ENCODE results near the gene FGGY.
"Not testable (repeated sequence)": the region's sequence is repeated elsewhere in the genome, so short reads cannot be mapped to it uniquely, and the experiment has no call there.

FGGY gene

GRCh38 chr1:59432531-59433439 is 135.9 kb downstream of the FGGY start:
- no peak for DNase-seq (ENCODE audit: extremely low read depth in 1 of 2, low read depth in 1 of 2)

DNA sequence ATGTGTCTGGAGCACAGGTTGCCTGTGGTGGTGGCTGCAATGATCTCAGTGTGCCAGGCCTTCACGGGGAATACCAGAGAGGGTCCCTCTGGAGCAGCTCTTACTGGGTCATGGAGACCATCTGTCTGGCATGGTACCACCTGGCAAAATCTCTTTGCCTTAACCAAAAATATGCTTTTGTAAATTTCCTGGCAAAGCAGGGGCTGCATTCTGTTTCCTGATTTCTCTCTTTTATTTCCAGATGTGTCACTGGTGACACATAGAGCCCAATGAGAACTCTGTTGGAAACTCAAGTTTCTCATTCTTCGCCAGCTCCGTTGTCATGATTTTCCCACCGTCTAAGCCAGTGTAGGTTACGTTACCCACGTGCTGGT is 136.5 kb downstream of the FGGY start:
- DNase-seq (ENCODE audit: extremely low read depth in 1 of 2, low read depth in 1 of 2) = no peak

DNA sequence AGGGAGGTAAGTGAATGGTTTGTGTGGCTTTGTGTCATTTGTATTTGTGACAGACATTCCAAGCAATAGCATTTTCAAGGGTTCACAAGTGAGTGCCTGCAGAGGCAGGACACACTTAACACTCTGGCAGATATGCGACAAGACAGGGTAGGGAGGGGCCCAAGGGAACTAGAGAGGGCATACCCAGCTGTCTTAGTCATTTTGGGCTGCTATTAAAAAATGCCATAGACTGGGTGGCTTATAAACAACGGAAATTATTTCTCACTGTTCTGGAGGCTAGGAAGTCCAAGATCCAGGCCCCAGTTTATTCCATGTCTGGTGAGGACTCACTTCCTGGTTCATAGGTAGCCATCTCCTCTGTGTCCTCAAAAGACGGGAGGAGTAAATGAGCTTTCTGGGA is 137.4 kb downstream of the FGGY start:
- DNase-seq (ENCODE audit: extremely low read depth in 1 of 2, low read depth in 1 of 2) = no peak

DNA sequence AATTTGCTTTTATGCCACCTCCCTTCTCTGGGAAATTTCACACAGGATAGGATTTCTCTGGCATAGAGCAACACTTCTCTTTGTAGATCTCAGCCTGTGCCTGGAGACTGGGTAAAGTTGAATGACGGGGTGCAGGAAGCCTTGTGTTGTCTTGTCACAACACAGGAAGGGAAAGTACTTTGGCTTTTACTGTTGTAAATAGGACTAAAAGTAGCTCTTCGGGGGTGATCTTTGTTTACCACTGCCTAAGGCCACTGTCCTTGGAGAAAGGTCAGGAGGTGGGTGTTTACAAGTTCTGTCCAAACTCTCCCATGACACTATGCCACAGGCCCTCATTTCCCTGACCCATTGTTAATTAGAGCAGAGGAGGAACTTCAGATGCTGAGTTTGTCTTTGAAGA is 139.7 kb downstream of the FGGY start:
- no peak for DNase-seq (ENCODE audit: extremely low read depth in 1 of 2, low read depth in 1 of 2)

DNA sequence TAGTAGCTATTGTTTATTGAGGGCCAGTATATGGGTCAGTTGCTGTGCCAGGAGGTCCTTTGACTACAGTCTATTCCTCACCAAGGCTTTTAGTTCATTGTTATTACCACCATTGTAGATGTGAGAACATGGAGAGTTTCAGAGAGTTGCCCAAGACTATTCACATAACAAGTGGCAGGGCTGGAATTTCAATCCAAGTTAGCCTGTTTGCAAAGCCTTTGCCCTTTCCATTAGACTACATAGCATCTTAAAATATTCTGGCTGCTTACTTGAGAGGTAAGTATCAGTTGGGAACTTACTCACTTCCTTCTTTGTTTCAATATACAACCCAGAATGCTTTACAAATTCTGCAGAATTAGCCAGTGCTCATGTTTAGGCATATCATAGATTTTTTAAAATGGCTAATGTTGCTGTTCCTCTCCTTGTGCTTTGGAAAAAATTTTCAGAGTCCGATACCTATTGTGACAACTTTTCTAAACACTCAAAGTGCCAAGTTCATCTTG is 141.2 kb downstream of the FGGY start:
- DNase-seq (ENCODE audit: extremely low read depth in 1 of 2, low read depth in 1 of 2) = no peak

DNA sequence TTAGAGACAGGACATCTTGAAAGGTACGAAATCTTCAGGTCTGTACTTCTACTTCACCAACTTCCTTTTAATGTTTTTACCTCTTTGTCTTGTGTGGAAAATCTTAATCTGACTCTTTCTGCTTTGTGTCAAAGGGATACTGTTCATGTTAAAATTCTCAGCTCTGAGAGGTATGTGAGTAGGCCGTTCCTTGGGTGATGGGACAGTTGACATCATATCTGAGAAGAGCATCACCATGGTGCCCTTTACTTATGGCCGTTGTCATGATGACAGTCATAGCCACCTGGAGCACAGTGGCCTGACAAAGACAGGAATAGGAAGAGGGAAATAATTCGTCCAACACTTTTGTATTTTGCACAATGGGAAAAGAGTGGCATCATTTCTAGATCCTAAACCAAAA is 145.6 kb downstream of the FGGY start:
- DNase-seq (ENCODE audit: extremely low read depth in 1 of 2, low read depth in 1 of 2) = no peak

DNA sequence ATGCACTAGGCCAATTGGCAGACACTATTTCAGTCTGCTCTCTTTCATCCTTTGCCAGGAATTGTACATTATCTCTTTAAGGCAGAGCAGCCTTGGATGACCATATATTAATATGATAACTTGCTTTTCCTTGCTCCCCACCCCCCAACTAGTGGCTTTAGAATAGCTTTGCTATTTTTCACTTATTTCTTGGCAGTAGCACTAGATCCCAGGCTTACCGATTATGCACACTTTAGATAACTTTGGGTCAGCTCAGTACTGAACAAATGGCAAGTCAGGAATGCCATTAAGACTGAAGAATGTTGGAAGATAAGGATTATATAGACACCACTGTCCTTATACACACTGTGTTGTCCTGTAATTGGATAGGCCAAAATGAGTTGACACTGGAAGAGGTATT is 146.4 kb downstream of the FGGY start:
- no peak for DNase-seq (ENCODE audit: extremely low read depth in 1 of 2, low read depth in 1 of 2)

GRCh38 chr1:59444520-59444919 is 147.6 kb downstream of the FGGY start:
- DNase-seq (ENCODE audit: extremely low read depth in 1 of 2, low read depth in 1 of 2) = no peak

- no peak for DNase-seq (ENCODE audit: extremely low read depth in 1 of 2, low read depth in 1 of 2)
Observed at GRCh38 chr1:59445040-59445439, 148.1 kb downstream of the FGGY start.

DNA sequence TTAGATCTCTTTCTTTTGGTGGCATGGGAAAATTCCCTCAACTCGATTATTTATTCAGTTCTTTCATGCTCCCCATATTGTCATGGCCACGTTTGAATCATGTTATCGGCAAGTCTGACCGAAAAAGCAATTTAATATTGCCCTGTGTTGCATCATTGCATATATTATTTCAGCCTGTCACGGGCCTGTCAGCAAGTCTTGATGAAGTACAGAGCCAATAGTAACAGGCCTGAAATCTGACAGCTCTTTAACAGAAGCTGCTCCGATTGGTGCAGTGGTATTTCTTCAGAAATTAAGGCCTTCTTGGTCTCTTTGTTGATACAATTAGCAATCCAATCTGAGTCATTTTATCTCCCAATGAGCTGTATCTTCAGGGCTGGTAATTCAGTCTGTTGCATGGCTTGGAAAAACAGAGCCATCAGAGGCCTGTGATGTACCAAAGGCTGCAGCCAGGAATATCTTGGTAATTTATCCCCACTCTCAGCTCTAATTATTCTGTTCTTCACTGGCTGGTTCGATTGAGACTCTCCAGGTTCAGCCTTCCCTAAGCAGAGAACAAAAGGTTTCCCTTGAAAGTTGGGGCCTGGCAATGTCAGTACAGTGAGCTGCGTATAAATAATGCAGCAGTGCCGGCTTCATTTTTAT is 149.5 kb downstream of the FGGY start:
- no peak for DNase-seq (ENCODE audit: extremely low read depth in 1 of 2, low read depth in 1 of 2)

DNA sequence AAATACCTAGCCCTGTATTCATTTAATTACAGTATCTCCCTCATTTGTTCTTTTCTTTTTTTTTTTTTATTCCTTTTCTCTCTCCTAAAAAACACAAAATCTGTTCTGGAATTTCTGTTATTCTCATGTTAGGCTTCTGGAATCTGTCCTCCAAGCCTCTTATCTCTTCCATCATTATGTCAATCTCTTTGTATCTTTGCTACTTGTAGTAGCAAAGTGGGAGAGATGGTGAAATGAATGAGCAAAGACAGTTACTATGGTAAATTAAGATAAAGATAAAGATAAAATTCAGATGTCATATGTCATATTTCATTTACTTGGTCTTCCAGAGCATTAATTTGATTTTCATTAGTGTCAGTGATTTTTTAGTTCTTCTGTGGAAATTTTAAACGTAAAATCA is 155.1 kb downstream of the FGGY start:
- DNase-seq (ENCODE audit: extremely low read depth in 1 of 2, low read depth in 1 of 2) = no peak

- DNase-seq (ENCODE audit: extremely low read depth in 1 of 2, low read depth in 1 of 2) = no peak
Observed at GRCh38 chr1:59452559-59452958, 155.7 kb downstream of the FGGY start.

DNA sequence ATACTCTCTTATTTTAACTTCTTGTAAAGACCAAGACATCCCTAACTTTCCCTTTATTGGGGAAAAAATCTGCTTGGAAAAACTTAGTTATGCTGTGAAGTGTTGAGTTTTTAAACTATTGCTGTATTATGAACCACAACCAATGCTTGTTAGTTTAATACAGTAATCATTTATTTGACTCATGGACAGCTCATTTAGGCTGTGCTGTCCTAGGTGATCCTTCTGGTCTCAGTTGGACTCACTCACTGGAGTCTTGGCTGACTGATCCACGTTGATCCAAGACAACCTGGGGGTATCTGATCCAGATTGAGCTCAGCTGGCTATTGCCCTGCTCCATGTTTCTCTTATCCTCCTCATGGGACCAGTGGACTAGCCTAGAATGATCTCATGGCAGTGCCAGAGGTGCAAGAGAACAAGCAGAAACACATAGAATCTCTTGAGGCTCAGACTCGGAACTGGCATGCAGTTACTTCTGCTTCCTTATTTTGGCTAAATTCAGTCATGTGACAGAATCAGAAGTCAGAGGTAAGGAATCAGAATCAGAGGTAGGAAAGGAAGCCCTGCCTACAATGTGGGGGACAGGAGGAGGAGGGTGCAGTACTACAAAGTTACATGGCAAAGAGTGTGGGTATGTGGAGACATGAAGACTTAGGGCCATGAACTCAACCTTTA is 156.5 kb downstream of the FGGY start:
- DNase-seq (ENCODE audit: extremely low read depth in 1 of 2, low read depth in 1 of 2) = no peak

DNA sequence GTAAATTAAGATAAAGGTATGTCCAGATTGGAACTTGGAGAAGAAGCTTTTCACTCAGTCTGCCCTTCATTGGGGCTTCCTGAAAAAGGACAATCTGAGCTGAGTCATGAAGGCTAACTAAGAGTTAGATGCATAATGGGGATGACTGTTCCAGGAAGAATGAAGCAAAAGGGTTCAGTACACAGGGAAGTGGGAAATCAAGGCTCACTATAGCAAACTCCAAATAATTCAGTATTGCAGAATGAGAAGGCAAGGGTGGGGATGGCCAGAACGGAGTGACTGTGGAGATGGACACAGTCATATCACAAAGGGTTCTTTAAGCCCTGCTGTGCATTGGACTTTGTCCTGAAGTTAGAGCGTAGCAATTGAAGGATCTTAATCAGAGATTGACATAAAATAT is 158.3 kb downstream of the FGGY start:
- DNase-seq (ENCODE audit: extremely low read depth in 1 of 2, low read depth in 1 of 2) = no peak

GRCh38 chr1:59457786-59458185 is 160.9 kb downstream of the FGGY start:
- no peak for DNase-seq (ENCODE audit: extremely low read depth in 1 of 2, low read depth in 1 of 2)

GRCh38 chr1:59458884-59459283 is 162.0 kb downstream of the FGGY start:
- DNase-seq (ENCODE audit: extremely low read depth in 1 of 2, low read depth in 1 of 2) = no peak

- not testable (repeated sequence) for DNase-seq (ENCODE audit: extremely low read depth in 1 of 2, low read depth in 1 of 2)
Observed at GRCh38 chr1:59462942-59463341, 166.0 kb downstream of the FGGY start.

- DNase-seq (ENCODE audit: extremely low read depth in 1 of 2, low read depth in 1 of 2) = not testable (repeated sequence)
Observed at GRCh38 chr1:59465478-59465877, 168.6 kb downstream of the FGGY start.

DNA sequence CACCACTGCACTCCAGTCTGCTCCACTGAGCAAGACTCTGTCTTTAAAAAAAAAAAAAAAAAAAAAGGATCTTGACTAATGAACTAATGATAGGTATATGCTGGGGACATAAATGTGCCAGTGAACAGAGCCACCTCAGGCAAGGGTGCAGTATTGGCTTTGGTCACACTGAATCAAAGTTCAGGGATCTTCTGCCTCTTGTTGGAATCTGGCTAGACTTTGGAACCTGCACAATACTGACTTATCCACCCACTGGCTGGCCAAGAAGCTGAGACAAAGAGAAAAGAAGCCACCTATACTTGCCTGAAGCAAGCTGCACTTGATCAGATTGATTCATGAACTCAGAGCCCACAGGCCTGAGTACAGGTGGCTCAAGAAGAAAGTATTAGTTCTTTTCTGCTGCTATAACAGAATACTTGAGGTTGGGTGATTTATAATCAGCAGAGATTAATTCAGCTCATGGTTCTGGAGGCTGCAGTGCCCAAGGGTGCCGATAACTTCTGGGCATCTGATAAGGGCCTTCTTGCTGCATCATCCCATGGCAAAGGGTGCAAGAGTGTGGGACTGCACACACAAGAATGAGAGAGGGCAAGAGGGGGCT is 172.0 kb downstream of the FGGY start:
- DNase-seq (ENCODE audit: extremely low read depth in 1 of 2, low read depth in 1 of 2) = no peak

DNA sequence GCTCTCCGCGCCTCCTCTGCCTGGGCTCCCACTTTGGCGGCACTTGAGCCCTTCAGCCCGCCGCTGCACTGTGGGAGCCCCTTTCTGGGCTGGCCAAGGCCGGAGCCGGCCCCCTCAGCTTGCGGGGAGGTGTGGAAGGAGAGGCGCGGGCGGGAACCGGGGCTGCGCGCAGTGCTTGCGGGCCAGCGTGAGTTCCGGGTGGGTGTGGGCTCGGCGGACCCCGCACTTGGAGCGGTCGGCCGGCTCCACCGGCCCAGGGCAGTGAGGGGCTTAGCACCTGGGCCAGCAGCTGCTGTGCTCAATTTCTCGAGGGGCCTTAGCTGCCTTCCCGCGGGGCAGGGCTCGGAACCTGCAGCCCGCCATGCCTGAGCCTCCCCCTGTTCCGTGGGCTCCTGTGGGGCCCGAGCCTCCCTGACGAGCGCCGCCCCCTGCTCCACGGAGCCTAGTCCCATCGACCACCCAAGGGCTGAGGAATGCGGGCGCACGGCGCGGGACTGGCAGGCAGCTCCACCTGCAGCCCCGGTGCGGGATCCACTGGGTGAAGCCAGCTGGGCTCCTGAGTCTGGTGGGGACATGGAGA is 175.2 kb downstream of the FGGY start:
- DNase-seq (ENCODE audit: extremely low read depth in 1 of 2, low read depth in 1 of 2) = not testable (repeated sequence)

DNA sequence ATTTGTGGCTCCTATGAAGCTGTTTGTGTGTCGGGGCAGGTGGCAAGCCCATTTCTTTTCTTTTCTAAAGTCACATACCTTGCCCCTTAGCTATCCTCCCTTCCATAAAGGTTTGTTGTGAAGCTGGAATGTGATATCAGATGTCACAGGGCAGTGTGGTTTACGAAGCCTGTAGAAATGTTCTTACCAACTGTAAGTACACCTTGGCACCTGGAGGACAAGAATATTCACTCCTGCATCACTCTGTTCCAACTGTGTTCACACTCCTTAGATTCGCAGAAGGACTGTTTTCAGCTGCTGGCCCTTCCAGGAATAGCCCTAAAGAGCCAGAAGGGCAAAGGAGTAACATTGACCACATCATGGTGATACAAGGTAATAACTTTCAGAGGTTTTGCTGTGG is 176.9 kb downstream of the FGGY start:
- DNase-seq (ENCODE audit: extremely low read depth in 1 of 2, low read depth in 1 of 2) = no peak
